Measurements from ENCODE around the gene OST4. TPM values are rescaled to one million over a fixed set of nuclear protein-coding genes. Genes with fewer than 3 reads are reported as not detected.

Gene OST4
- total RNA-seq, 1 donor from 2014 or later = 269 TPM

GRCh38 chr2:27029051-27029450 is 42.4 kb downstream of the OST4 start:
- Histone ChIP-seq H3K27ac (no peak overlapping the region), H3K9me3 (no peaks in the 10 kb centered on the region), H3K4me3 (no peak overlapping the region), H3K27me3 (no peaks in the 10 kb centered on the region), H3K4me1 (peaks cover 17% of the 10 kb centered on the region), H3K36me3 (peaks cover 0 to 10% of the 10 kb centered on the region in 2 donors)
- intact Hi-C loops (cut with DNase I) = no loop called here
- TF ChIP-seq CTCF (IDR thresholded peaks at IDR 0.05) (no peak), POLR2AphosphoS5 (IDR thresholded peaks at IDR 0.05; ENCODE audit: insufficient read depth in 1 of 2, low read depth in 1 of 2) (no peak), POLR2A (IDR thresholded peaks at IDR 0.05) (no peak)
- no peak for DNase-seq (ENCODE audit: extremely low spot score in 2 of 2)

- intact Hi-C loops (cut with DNase I) = no loop called here
- TF ChIP-seq POLR2AphosphoS5 (IDR thresholded peaks at IDR 0.05; ENCODE audit: insufficient read depth in 1 of 2, low read depth in 1 of 2) (no peak), CTCF (IDR thresholded peaks at IDR 0.05) (no peak)
- no peak overlapping the region for H3K4me3 ChIP-seq
- peaks cover 0 to 10% of the 10 kb centered on the region in 2 donors for H3K36me3 ChIP-seq
- H3K27me3 ChIP-seq = no peaks in the 10 kb centered on the region
- DNase-seq (ENCODE audit: extremely low spot score in 2 of 2) = no peak
- H3K27ac ChIP-seq = no peak overlapping the region
- peaks cover 6% of the 10 kb centered on the region for H3K4me1 ChIP-seq
- no peaks in the 10 kb centered on the region for H3K9me3 ChIP-seq
Measured at GRCh38 chr2:27027211-27027651, 44.2 kb downstream of the OST4 start.

GRCh38 chr2:27025861-27026851 is 45.3 kb downstream of the OST4 start:
- Histone ChIP-seq H3K4me1 (peaks cover 8% of the 10 kb centered on the region), H3K27ac (no peak overlapping the region), H3K36me3 (peaks cover 0 to 10% of the 10 kb centered on the region in 2 donors), H3K4me3 (no peak overlapping the region), H3K27me3 (no peaks in the 10 kb centered on the region), H3K9me3 (no peaks in the 10 kb centered on the region)
- TF ChIP-seq CTCF (IDR thresholded peaks at IDR 0.05) (no peak), POLR2A (IDR thresholded peaks at IDR 0.05) (no peak), POLR2AphosphoS5 (IDR thresholded peaks at IDR 0.05; ENCODE audit: insufficient read depth in 1 of 2, low read depth in 1 of 2) (no peak)
- DNase-seq (ENCODE audit: extremely low spot score in 2 of 2) = no peak
- intact Hi-C loops (cut with DNase I) = no loop called here

GRCh38 chr2:27025281-27025800 is 46.1 kb downstream of the OST4 start:
- H3K27me3 ChIP-seq = no peaks in the 10 kb centered on the region
- TF ChIP-seq CTCF (IDR thresholded peaks at IDR 0.05) (no peak), POLR2A (IDR thresholded peaks at IDR 0.05) (no peak), POLR2AphosphoS5 (IDR thresholded peaks at IDR 0.05; ENCODE audit: insufficient read depth in 1 of 2, low read depth in 1 of 2) (no peak)
- no peaks in the 10 kb centered on the region for H3K9me3 ChIP-seq
- intact Hi-C loops (cut with DNase I) = no loop called here
- no peak overlapping the region for H3K27ac ChIP-seq
- DNase-seq (ENCODE audit: extremely low spot score in 2 of 2) = no peak
- peaks cover 0 to 10% of the 10 kb centered on the region in 2 donors for H3K36me3 ChIP-seq
- H3K4me3 ChIP-seq = no peak overlapping the region
- peaks cover 16% of the 10 kb centered on the region for H3K4me1 ChIP-seq

GRCh38 chr2:27024812-27025211 is 46.6 kb downstream of the OST4 start:
- TF ChIP-seq CTCF (IDR thresholded peaks at IDR 0.05) = no peak
- intact Hi-C loops (cut with DNase I) = no loop called here
- no peak for DNase-seq (ENCODE audit: extremely low spot score in 2 of 2)
- Histone ChIP-seq H3K27me3 (no peaks in the 10 kb centered on the region), H3K4me1 (peaks cover 17% of the 10 kb centered on the region), H3K9me3 (no peaks in the 10 kb centered on the region), H3K4me3 (no peak overlapping the region), H3K27ac (no peak overlapping the region), H3K36me3 (peaks cover 0 to 10% of the 10 kb centered on the region in 2 donors)

Measured in vagina (tissue), 2 donors.